ENCODE data around the gene BLM. TPM values are rescaled to one million over a fixed set of nuclear protein-coding genes. Genes with fewer than 3 reads are reported as not detected.

BLM gene
- total and polyA plus RNA-seq, 9 donors = 0.15 to 1.9 (median 0.78) TPM; not detected in 1

DNA sequence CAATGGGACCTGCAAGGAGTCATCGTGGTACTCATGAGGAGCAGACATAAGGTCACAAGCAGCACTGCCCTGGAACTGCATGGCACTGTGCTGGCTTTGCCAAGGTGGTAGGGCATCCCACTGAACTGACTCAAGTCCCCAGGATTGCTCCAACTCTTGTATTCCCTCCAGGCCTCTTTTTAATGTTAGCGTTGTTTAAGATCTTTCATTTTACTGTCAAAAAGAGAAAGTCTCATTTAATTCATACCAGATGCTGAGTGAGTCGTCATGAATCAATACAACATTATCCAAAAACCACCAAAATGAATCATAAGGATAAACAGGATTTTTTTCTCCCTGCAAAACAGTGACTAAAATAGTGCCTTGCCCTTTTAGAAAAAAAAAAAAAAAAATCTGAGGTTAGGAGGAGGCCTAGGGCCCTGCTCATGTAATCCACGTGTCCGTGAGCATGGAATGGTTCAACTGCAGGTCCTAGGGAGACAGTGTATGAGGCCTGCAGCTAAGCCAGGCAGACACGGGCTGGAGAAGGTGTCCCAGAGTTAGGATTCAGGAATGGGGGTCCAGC is 36.7 kb upstream of the BLM start:
- Histone ChIP-seq H3K4me3 (no peak overlapping the region), H3K27ac (no peak overlapping the region), H3K4me1 (ENCODE audit: insufficient read depth) (peaks cover 2% of the 10 kb centered on the region), H3K36me3 (no peaks in the 10 kb centered on the region), H3K9me3 (no peaks in the 10 kb centered on the region), H3K27me3 (no peaks in the 10 kb centered on the region)
- TF ChIP-seq POLR2A (IDR thresholded peaks at IDR 0.05) = no peak
- TF ChIP-seq, protein P1, sequence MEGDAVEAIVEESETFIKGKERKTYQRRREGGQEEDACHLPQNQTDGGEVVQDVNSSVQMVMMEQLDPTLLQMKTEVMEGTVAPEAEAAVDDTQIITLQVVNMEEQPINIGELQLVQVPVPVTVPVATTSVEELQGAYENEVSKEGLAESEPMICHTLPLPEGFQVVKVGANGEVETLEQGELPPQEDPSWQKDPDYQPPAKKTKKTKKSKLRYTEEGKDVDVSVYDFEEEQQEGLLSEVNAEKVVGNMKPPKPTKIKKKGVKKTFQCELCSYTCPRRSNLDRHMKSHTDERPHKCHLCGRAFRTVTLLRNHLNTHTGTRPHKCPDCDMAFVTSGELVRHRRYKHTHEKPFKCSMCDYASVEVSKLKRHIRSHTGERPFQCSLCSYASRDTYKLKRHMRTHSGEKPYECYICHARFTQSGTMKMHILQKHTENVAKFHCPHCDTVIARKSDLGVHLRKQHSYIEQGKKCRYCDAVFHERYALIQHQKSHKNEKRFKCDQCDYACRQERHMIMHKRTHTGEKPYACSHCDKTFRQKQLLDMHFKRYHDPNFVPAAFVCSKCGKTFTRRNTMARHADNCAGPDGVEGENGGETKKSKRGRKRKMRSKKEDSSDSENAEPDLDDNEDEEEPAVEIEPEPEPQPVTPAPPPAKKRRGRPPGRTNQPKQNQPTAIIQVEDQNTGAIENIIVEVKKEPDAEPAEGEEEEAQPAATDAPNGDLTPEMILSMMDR (IDR thresholded peaks at IDR 0.05) = no peak
- TF ChIP-seq EP300 (IDR thresholded peaks at IDR 0.05) = no peak
- 18 to 28% (median 23%) methylated on average over 6 of the region's 6 CpGs for WGBS, 3 donors
- DNase-seq = no peak
- intact Hi-C loops (cut with DNase I) = no loop called here

DNA sequence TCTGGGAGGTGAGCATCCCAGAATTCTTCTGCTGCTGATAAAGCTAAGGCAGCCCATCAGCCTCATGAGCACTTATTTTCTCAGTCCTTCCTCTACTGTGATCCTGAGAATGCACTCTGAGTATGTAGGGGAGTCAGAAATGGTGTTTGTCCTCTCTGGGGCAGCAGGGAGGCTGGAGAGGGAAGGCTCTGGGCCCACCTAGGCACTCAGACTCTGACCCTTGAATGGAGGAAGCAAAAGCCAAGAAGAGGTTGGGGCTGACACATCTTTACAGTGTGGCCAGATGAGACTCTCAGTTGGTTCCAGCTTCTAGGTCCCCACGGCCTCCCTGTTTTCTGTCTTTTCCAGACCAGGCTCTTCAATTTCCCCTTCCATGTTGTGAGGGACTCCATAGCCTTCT is 36.1 kb upstream of the BLM start:
- 86 to 100% (median 97%) methylated on average over 1 of the region's 1 CpG for WGBS, 3 donors
- no peaks in the 10 kb centered on the region for H3K36me3 ChIP-seq
- no peak overlapping the region for H3K4me3 ChIP-seq
- H3K27ac ChIP-seq = no peak overlapping the region
- intact Hi-C loops (cut with DNase I) = loop anchor here in 1 of 4 donors (1.0 kb wide), 1 partner anchor 18 kb away; no protein-coding TSS in a partner anchor
- H3K9me3 ChIP-seq = no peaks in the 10 kb centered on the region
- no peaks in the 10 kb centered on the region for H3K27me3 ChIP-seq
- DNase-seq = no peak
- TF ChIP-seq POLR2A (IDR thresholded peaks at IDR 0.05) (no peak), EP300 (IDR thresholded peaks at IDR 0.05) (no peak)
- TF ChIP-seq, protein P1 (IDR thresholded peaks at IDR 0.05) = no peak
- peaks cover 2% of the 10 kb centered on the region for H3K4me1 ChIP-seq (ENCODE audit: insufficient read depth)

DNA sequence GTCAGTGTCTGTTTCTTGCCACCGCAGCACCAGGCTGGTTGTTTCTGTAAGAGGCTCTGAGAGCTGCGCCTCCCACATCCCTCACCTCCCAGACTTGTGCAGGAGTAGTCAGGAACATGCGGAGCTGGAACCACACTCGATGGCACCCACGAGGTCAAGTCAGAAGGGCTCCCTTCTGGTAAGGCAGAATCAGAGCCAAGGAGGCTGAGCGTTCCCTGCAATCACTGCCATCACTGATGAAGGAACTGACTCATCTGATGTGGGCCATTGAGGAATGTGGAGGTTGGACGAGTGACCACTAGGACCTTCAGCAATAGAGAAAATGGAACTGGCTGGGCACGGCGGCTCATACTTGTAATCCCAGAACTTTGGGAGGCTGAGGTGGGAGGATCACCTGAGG is 35.7 kb upstream of the BLM start:
- Histone ChIP-seq H3K27me3 (no peaks in the 10 kb centered on the region), H3K9me3 (no peaks in the 10 kb centered on the region), H3K27ac (no peak overlapping the region), H3K4me1 (ENCODE audit: insufficient read depth) (peaks cover 2% of the 10 kb centered on the region), H3K4me3 (no peak overlapping the region), H3K36me3 (no peaks in the 10 kb centered on the region)
- TF ChIP-seq, protein P1 (IDR thresholded peaks at IDR 0.05) = no peak
- no peak for TF ChIP-seq POLR2A (IDR thresholded peaks at IDR 0.05)
- TF ChIP-seq EP300 (IDR thresholded peaks at IDR 0.05) = no peak
- WGBS, 3 donors = 76 to 81% (median 79%) methylated on average over 9 of the region's 9 CpGs
- intact Hi-C loops (cut with DNase I) = loop anchor here in 1 of 4 donors (1.0 kb wide), 1 partner anchor 18 kb away; no protein-coding TSS in a partner anchor
- no peak for DNase-seq

DNA sequence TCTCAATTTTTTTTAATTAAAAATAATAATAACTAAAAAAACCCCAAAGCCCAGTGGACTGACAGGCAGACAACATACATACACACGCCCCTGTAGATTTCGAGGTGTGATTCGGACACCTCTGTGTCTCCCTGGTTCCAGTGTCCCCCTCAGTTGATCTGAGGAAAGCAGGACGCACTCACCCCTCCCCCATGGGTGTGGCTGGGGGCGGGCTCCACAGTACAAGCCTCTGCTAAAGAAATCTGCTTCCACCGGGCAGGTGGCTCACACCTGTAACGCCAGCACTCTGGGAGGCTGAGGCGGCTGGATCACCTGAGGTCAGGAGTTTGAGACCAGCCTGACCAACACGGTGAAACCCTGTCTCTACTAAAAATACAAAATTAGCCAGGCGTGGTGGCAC is 33.8 kb upstream of the BLM start:
- Histone ChIP-seq H3K4me1 (ENCODE audit: insufficient read depth) (peaks cover 2% of the 10 kb centered on the region), H3K27me3 (no peaks in the 10 kb centered on the region), H3K27ac (no peak overlapping the region), H3K36me3 (no peaks in the 10 kb centered on the region), H3K9me3 (no peaks in the 10 kb centered on the region), H3K4me3 (no peak overlapping the region)
- 78 to 84% (median 83%) methylated on average over 10 of the region's 10 CpGs for WGBS, 3 donors
- intact Hi-C loops (cut with DNase I) = no loop called here
- TF ChIP-seq, protein P1 (IDR thresholded peaks at IDR 0.05) = no peak
- DNase-seq = no peak

Measured in ovary (tissue), 9 donors.